Measurements from ENCODE around the gene SEC14L5.

DNA sequence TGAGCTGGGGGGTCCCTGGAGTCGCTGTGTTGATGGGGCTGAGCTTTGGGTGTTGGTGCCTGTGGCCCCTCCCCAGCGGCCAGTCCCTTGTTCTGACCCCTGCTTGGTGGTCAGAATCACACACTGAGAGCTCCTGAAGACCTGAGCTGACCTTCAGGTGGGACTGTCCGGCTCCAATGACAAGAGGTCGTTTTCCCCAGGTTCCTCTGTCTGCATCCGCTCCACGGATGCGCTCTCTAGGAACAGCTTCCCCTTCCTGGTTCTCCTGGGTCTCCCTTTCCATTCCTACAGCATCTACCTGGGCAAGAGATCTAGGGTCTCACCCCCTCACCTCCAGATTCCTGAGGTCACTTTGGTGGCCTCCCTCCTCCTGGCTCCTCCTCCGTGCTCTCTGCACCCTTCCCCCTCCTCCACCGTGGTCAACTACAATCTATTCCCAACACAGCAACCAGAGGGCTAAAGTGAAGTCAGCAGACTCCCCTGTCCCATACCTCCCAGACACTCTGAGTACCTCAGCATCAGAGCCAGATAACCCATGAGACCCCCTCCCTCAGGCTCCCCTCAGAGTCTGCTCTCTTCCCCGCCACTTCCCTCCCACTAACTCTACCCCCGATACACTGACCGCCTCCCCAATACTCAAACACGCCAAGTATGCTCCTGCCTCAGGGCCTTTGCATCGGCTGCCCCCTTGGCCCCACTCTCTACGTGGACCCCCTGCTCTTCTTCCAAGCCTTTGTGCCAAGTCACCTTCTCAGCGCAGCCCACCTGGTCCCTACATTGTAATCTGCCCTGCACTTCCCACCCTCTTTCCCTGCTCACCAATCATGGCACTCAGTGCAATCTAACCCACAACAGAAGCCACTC, 9.0 kb upstream of the SEC14L5 start:
- TF ChIP-seq POLR2AphosphoS5 (IDR thresholded peaks at IDR 0.05) (no peak), CTCF (IDR thresholded peaks at IDR 0.05) (no peak), POLR2A (IDR thresholded peaks at IDR 0.05) (no peak), EP300 (IDR thresholded peaks at IDR 0.05) (no peak)
